ENCODE results near the gene CORO2B. TPM values are rescaled to one million over a fixed set of nuclear protein-coding genes. Genes with fewer than 3 reads are reported as not detected.

The CORO2B gene
- total and polyA plus RNA-seq, 2 of the 13 experiments (the other 11 are each of a cell fraction or from before 2014, with no cell fraction given), result 0.35 to 0.63 TPM

DNA sequence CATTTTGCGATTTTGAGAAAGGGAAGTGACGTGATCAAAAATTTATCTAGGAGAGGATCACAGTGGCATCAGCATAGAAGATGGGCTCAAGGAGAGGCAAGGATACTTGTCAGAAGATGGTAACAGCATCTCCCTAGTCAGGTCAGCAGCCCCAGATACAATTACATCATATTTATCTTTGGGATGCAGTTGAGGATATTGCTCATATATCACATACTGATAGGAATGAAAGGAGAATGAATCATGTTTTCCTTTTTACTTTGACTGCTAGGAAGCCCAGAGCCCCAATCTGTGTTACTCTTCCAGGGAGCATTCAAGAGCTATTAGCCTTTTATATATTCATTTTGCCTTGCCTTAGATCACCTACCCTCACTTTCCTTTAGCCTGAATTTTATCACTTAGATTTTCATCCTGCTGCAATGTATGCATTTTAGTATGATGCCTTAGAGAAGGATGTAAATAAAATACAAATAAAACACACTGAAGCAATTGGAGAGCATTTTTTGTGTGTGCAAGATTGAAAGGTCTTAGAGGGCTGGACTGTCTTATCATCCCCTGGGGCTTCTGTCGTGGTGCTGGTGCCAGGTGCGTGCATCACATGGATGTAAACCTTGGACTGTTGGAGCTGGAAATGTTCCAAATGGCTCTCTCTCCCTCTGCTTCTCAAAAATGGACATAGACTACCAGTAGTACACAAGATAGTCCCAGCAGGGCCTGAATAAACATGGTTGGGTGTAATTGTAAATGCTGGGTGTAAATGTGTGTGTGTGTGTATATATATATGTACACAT lies 40.3 kb downstream of the CORO2B start:
- Histone ChIP-seq H4K20me1 (ENCODE audit: insufficient read depth, low read length) (no peaks in the 10 kb centered on the region), H3K79me2 (ENCODE audit: insufficient read depth, low read length) (no peaks in the 10 kb centered on the region), H3K36me3 (replicated peaks in 1 of 2; ENCODE audit: control insufficient read depth in 1 of 2, insufficient read depth in 2 of 2, low read length in 2 of 2) (no peaks in the 10 kb centered on the region), H2AFZ (ENCODE audit: low read length) (no peak overlapping the region), H3K4me2 (ENCODE audit: low read depth, low read length) (no peak overlapping the region), H3K4me1 (ENCODE audit: insufficient read depth, low read length) (no peaks in the 10 kb centered on the region), H3K9ac (ENCODE audit: insufficient read depth, low read depth, low read length) (no peak overlapping the region), H3K4me3 (replicated peaks in 1 of 3; ENCODE audit: insufficient read depth in 1 of 3, low read depth in 2 of 3, low read length in 3 of 3) (no peak overlapping the region), H3K27me3 (ENCODE audit: control insufficient read depth in 1 of 2, insufficient read depth in 2 of 2, low read length in 2 of 2) (peaks cover 1 to 7% of the 10 kb centered on the region in 2 experiments; a peak in 4 of 5 replicates), H3K9me3 (ENCODE audit: low read length) (no peaks in the 10 kb centered on the region), H3K27ac (ENCODE audit: extremely low read length, insufficient read depth, low read length) (no peak overlapping the region)
- 47% methylated on average over 4 of the region's 4 CpGs for WGBS (ENCODE audit: low lambda C conversion rate)
- in situ Hi-C loops (cut with HindIII; ENCODE audit: extremely low pct_ligation_motif_present, low pct_unique_long_range_greater_than_20kb) (no loop called here), intact Hi-C loops (cut with micrococcal nuclease; ENCODE audit: unreplicated experiment) (no loop called here)
- ChIA-PET CTCF (ENCODE audit: low intra/inter-chr PET ratio, low total read pairs) (no interaction called here), POLR2A (no interaction called here)
- DNase-seq (ENCODE audit: low spot score) (no peak), FAIRE-seq (no peak), ATAC-seq (no peak)
- BruUV-seq (replicated peaks), result no TSS peak
- TF ChIP-seq GABPA (IDR thresholded peaks at IDR 0.05; ENCODE audit: low read depth, low read length) (no peak), GABPA (CRISPR knock-in tag; IDR thresholded peaks at IDR 0.05; ENCODE audit: low read depth) (no peak), ZNF773 (CRISPR knock-in tag; IDR thresholded peaks at IDR 0.05; ENCODE audit: borderline replicate concordance) (no peak), NFRKB (IDR thresholded peaks at IDR 0.05) (no peak), ETV6 (CRISPR knock-in tag; conservative IDR thresholded peaks at IDR 0.05) (no peak), CHD2 (IDR thresholded peaks at IDR 0.05; ENCODE audit: low read depth, low read length) (no peak), ZFP37 (CRISPR knock-in tag; IDR thresholded peaks at IDR 0.05; ENCODE audit: borderline replicate concordance) (no peak), SETDB1 (CRISPR knock-in tag; IDR thresholded peaks at IDR 0.05; ENCODE audit: borderline replicate concordance) (no peak), ZNF264 (CRISPR knock-in tag; IDR thresholded peaks at IDR 0.05) (no peak), NBN (conservative IDR thresholded peaks at IDR 0.05) (no peak), MIER3 (CRISPR knock-in tag; IDR thresholded peaks at IDR 0.05; ENCODE audit: borderline replicate concordance) (no peak), SMAD9 (CRISPR knock-in tag; IDR thresholded peaks at IDR 0.05) (no peak), ZNF564 (CRISPR knock-in tag; IDR thresholded peaks at IDR 0.05) (no peak), ZNF180 (CRISPR knock-in tag; IDR thresholded peaks at IDR 0.05; ENCODE audit: borderline replicate concordance, low read depth) (no peak), ZNF713 (CRISPR knock-in tag; IDR thresholded peaks at IDR 0.05) (no peak)
- TF ChIP-seq, protein P1, sequence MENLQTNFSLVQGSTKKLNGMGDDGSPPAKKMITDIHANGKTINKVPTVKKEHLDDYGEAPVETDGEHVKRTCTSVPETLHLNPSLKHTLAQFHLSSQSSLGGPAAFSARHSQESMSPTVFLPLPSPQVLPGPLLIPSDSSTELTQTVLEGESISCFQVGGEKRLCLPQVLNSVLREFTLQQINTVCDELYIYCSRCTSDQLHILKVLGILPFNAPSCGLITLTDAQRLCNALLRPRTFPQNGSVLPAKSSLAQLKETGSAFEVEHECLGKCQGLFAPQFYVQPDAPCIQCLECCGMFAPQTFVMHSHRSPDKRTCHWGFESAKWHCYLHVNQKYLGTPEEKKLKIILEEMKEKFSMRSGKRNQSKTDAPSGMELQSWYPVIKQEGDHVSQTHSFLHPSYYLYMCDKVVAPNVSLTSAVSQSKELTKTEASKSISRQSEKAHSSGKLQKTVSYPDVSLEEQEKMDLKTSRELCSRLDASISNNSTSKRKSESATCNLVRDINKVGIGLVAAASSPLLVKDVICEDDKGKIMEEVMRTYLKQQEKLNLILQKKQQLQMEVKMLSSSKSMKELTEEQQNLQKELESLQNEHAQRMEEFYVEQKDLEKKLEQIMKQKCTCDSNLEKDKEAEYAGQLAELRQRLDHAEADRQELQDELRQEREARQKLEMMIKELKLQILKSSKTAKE (CRISPR knock-in tag; IDR thresholded peaks at IDR 0.05; ENCODE audit: borderline replicate concordance), result no peak
- TF ChIP-seq, protein P2, sequence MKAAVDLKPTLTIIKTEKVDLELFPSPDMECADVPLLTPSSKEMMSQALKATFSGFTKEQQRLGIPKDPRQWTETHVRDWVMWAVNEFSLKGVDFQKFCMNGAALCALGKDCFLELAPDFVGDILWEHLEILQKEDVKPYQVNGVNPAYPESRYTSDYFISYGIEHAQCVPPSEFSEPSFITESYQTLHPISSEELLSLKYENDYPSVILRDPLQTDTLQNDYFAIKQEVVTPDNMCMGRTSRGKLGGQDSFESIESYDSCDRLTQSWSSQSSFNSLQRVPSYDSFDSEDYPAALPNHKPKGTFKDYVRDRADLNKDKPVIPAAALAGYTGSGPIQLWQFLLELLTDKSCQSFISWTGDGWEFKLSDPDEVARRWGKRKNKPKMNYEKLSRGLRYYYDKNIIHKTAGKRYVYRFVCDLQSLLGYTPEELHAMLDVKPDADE (CRISPR knock-in tag; IDR thresholded peaks at IDR 0.05), result no peak
- TF ChIP-seq, protein P3, sequence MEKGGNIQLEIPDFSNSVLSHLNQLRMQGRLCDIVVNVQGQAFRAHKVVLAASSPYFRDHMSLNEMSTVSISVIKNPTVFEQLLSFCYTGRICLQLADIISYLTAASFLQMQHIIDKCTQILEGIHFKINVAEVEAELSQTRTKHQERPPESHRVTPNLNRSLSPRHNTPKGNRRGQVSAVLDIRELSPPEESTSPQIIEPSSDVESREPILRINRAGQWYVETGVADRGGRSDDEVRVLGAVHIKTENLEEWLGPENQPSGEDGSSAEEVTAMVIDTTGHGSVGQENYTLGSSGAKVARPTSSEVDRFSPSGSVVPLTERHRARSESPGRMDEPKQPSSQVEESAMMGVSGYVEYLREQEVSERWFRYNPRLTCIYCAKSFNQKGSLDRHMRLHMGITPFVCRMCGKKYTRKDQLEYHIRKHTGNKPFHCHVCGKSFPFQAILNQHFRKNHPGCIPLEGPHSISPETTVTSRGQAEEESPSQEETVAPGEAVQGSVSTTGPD (CRISPR knock-in tag; IDR thresholded peaks at IDR 0.05), result no peak
- TF ChIP-seq, protein P4, sequence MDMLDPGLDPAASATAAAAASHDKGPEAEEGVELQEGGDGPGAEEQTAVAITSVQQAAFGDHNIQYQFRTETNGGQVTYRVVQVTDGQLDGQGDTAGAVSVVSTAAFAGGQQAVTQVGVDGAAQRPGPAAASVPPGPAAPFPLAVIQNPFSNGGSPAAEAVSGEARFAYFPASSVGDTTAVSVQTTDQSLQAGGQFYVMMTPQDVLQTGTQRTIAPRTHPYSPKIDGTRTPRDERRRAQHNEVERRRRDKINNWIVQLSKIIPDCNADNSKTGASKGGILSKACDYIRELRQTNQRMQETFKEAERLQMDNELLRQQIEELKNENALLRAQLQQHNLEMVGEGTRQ (IDR thresholded peaks at IDR 0.05; ENCODE audit: low read depth, low read length), result no peak
- TF ChIP-seq, protein P4 (CRISPR knock-in tag; IDR thresholded peaks at IDR 0.05; ENCODE audit: borderline replicate concordance), result no peak

Data from HepG2 (cell line).